ENCODE measurements around the gene CTSZ. TPM values are rescaled to one million over a fixed set of nuclear protein-coding genes. Genes with fewer than 3 reads are reported as not detected.

Gene CTSZ
- total and polyA plus RNA-seq, 2 of the 8 experiments (the other 6 are each of a cell fraction or from before 2014, with no cell fraction given) = 32.8 to 34.0 TPM

GRCh38 chr20:59046862-59047261 is 39.8 kb upstream of the CTSZ start (continued):
- no peak for TF ChIP-seq CHD7 (IDR thresholded peaks at IDR 0.05; ENCODE audit: insufficient replicate concordance, low read length)
- no peak for TF ChIP-seq EGR1 (IDR thresholded peaks at IDR 0.05; ENCODE audit: borderline replicate concordance, low read depth, low read length)
- TF ChIP-seq POU5F1 (IDR thresholded peaks at IDR 0.05; ENCODE audit: low read depth, low read length) = no peak
- TF ChIP-seq YY1 (IDR thresholded peaks at IDR 0.05; ENCODE audit: low read depth, low read length) = no peak
- no peak for TF ChIP-seq RXRA (IDR thresholded peaks at IDR 0.05; ENCODE audit: insufficient read depth, low read depth, low read length)
- TF ChIP-seq HDAC6 (IDR thresholded peaks at IDR 0.05; ENCODE audit: low read depth, low read length) = no peak
- TF ChIP-seq SIN3A (conservative IDR thresholded peaks at IDR 0.05 in 1 of 2, IDR thresholded peaks at IDR 0.05 in 1 of 2; ENCODE audit: low read depth in 1 of 2, low read length in 2 of 2) = no peak
- TF ChIP-seq KDM1A (IDR thresholded peaks at IDR 0.05; ENCODE audit: borderline replicate concordance, low read length) = no peak

Data from H1 (cell line).